PC-3 (cell line): Measurements from ENCODE around the gene SOX6. TPM values are rescaled to one million over a fixed set of nuclear protein-coding genes. Genes with fewer than 3 reads are reported as not detected.

ENCODE experiments used
- ATAC-seq: fragments of 200-7000 bp; cut with Tn5 transposase; 2 replicates; pipeline ENCODE4 v1.9.1; 2020; ENCODE audit warnings: mild to moderate bottlenecking, moderate library complexity
- BruUV-seq: library from RNA; stranded (reverse); fragments of 400-500 nt; replicated peaks from 2 replicates; lab custom pipeline; 2021; lab: Mats Ljungman, UMichigan
- CTCF ChIA-PET: fragments of 300-600 bp; sonication (Branson Sonifier 250); formaldehyde crosslinking; loops from one replicate; lab custom pipeline; 2022; ENCODE audit warnings: antibody characterized with exemption; lab: Charles Lee
- POLR2A ChIA-PET: fragments of 300-600 bp; sonication (Branson Sonifier 250); formaldehyde crosslinking; loops from one replicate; lab custom pipeline; 2022; ENCODE audit warnings: antibody characterized with exemption; ENCODE audit not compliant: unreplicated experiment; lab: Charles Lee
- DNase-seq: peaks from one replicate; pipeline ENCODE4 v3.0.0-alpha.2; 2015
- H2AFZ ChIP-seq: fragments of 300-600 bp; sonication (generic); 2 replicates; pipeline ENCODE4 v1.6.0; 2016; ENCODE audit warnings: antibody characterized with exemption, low read length
- H3F3A ChIP-seq: fragments of 300-600 bp; sonication (generic); one replicate; pipeline ENCODE4 v1.6.0; 2017; ENCODE audit warnings: antibody characterized with exemption, low read length, control low read depth, mild to moderate bottlenecking; ENCODE audit not compliant: unreplicated experiment
- H3K27ac ChIP-seq: fragments of 300-600 bp; sonication (generic); 2 replicates; pipeline ENCODE4 v1.5.1; 2016; ENCODE audit warnings: mild to moderate bottlenecking, low read length
- H3K27me3 ChIP-seq: fragments of 300-600 bp; sonication (generic); 2 replicates; pipeline ENCODE4 v1.6.1; 2016; ENCODE audit warnings: low read length, mixed read lengths
- H3K36me3 ChIP-seq: fragments of 300-600 bp; sonication (generic); 2 replicates; pipeline ENCODE4 v1.6.1; 2016; ENCODE audit warnings: low read depth, mixed run types, low read length, mixed read lengths
- H3K4me1 ChIP-seq: fragments of 300-600 bp; sonication (generic); 2 replicates; pipeline ENCODE4 v1.5.1; 2016; ENCODE audit warnings: low read length; ENCODE audit not compliant: insufficient read depth
- H3K4me2 ChIP-seq: fragments of 300-600 bp; sonication (generic); 2 replicates; pipeline ENCODE4 v1.6.0; 2016; ENCODE audit warnings: low read length
- H3K4me3 ChIP-seq: fragments of 300-600 bp; sonication (generic); 2 replicates; pipeline ENCODE4 v1.5.1; 2016; ENCODE audit warnings: mild to moderate bottlenecking, low read length, mixed read lengths
- H3K79me2 ChIP-seq: fragments of 300-600 bp; sonication (generic); 2 replicates; pipeline ENCODE4 v1.6.1; 2017; ENCODE audit warnings: low read length, mixed read lengths
- H3K9ac ChIP-seq: fragments of 300-600 bp; sonication (generic); 2 replicates; pipeline ENCODE4 v1.6.0; 2016; ENCODE audit warnings: mild to moderate bottlenecking, low read length
- H3K9me2 ChIP-seq: fragments of 300-600 bp; sonication (generic); replicated peaks from 2 replicates; pipeline ENCODE4 v1.6.1; 2016; ENCODE audit warnings: mixed run types, low read length, mixed read lengths
- H3K9me3 ChIP-seq: fragments of 300-600 bp; sonication (generic); 2 replicates; pipeline ENCODE4 v1.6.1; 2016; ENCODE audit warnings: low read length, mixed read lengths
- H4K20me1 ChIP-seq: fragments of 300-600 bp; sonication (generic); 2 replicates; pipeline ENCODE4 v1.6.1; 2016; ENCODE audit warnings: low read length, mixed read lengths
- CTCF ChIP-seq: fragments of 300-600 bp; sonication (generic); conservative IDR thresholded peaks from 2 replicates; pipeline ENCODE4 v1.5.1; 2017; ENCODE audit warnings: antibody characterized with exemption, low read depth, mild to moderate bottlenecking, low read length
- EZH2 ChIP-seq: fragments of 300-600 bp; sonication (generic); IDR thresholded peaks from one replicate; pipeline ENCODE4 v1.6.1; 2017; ENCODE audit warnings: antibody characterized with exemption, mild to moderate bottlenecking, low read length; ENCODE audit not compliant: unreplicated experiment
- EZH2phosphoT487 ChIP-seq: fragments of 300-600 bp; sonication (generic); IDR thresholded peaks from 2 replicates; pipeline ENCODE4 v1.6.1; 2018; ENCODE audit warnings: mild to moderate bottlenecking, antibody characterized with exemption, low read length, borderline replicate concordance
- intact Hi-C: fragments of 100-400 bp; cut with micrococcal nuclease; formaldehyde crosslinking; loops from 2 replicates; pipeline ENCODE4 v1.9.0; 2023
- total RNA-seq: library from RNA; depleted of rRNA; stranded (reverse); fragments of >200 nt; gene quantifications from 2 replicates; pipeline ENCODE4 v1.2.3, GENCODE V29; 2014

SOX6 gene
- total RNA-seq, 1 experiment from 2014 or later = not detected

- H3K36me3 ChIP-seq = no peaks in the 10 kb centered on the region
- intact Hi-C loops = no loop called here
- H3K4me1 ChIP-seq = no peaks in the 10 kb centered on the region
- no peak overlapping the region for H3K4me3 ChIP-seq
- H3K9me3 ChIP-seq = no peaks in the 10 kb centered on the region
- no peaks in the 10 kb centered on the region for H3F3A ChIP-seq
- no peak overlapping the region for H3K27ac ChIP-seq
- no peak overlapping the region for H2AFZ ChIP-seq
- H3K4me2 ChIP-seq = no peak overlapping the region
- TF ChIP-seq CTCF = no peak
- no peak for TF ChIP-seq EZH2
- no peak for TF ChIP-seq EZH2phosphoT487
- CTCF ChIA-PET = no interaction called here
- no peak overlapping the region for H3K9ac ChIP-seq
- no peaks in the 10 kb centered on the region for H4K20me1 ChIP-seq
- ATAC-seq (no peak), DNase-seq (no peak)
- POLR2A ChIA-PET = interaction anchor here (0.6 kb wide), 1 partner anchor 45 kb away, joined by 9 read pairs; no protein-coding TSS in a partner anchor
- H3K9me2 ChIP-seq = no peaks in the 10 kb centered on the region
- no TSS peak for BruUV-seq
- 0 out of 2 replicates have a peak, but pooled peaks cover 3% of the 10 kb centered on the region for H3K27me3 ChIP-seq
- no peaks in the 10 kb centered on the region for H3K79me2 ChIP-seq
These were observed 38.0 kb downstream of the SOX6 start for GRCh38 chr11:16318320-16318719.

GRCh38 chr11:16317712-16318111 is 38.6 kb downstream of the SOX6 start:
- intact Hi-C loops = no loop called here
- no peak overlapping the region for H3K27ac ChIP-seq
- H4K20me1 ChIP-seq = no peaks in the 10 kb centered on the region
- H2AFZ ChIP-seq = no peak overlapping the region
- TF ChIP-seq CTCF (no peak), EZH2 (no peak), EZH2phosphoT487 (no peak)
- H3K4me1 ChIP-seq = no peaks in the 10 kb centered on the region
- no peak for ATAC-seq
- POLR2A ChIA-PET = interaction anchor here (0.6 kb wide), 1 partner anchor 44 kb away, joined by 9 read pairs; no protein-coding TSS in a partner anchor
- H3K9me3 ChIP-seq = no peaks in the 10 kb centered on the region
- no peaks in the 10 kb centered on the region for H3K79me2 ChIP-seq
- H3K36me3 ChIP-seq = no peaks in the 10 kb centered on the region
- no peak overlapping the region for H3K9ac ChIP-seq
- 0 out of 2 replicates have a peak, but pooled peaks cover 3% of the 10 kb centered on the region for H3K27me3 ChIP-seq
- H3K4me3 ChIP-seq = no peak overlapping the region
- H3K9me2 ChIP-seq = no peaks in the 10 kb centered on the region
- DNase-seq = no peak
- no TSS peak for BruUV-seq
- CTCF ChIA-PET = no interaction called here
- H3F3A ChIP-seq = no peaks in the 10 kb centered on the region
- no peak overlapping the region for H3K4me2 ChIP-seq

- no peaks in the 10 kb centered on the region for H3K79me2 ChIP-seq
- ChIA-PET CTCF (no interaction called here), POLR2A (no interaction called here)
- H2AFZ ChIP-seq = no peak overlapping the region
- TF ChIP-seq CTCF (no peak), EZH2 (no peak), EZH2phosphoT487 (no peak)
- no peaks in the 10 kb centered on the region for H4K20me1 ChIP-seq
- 0 out of 2 replicates have a peak, but pooled peaks cover 1% of the 10 kb centered on the region for H3K27me3 ChIP-seq
- H3K27ac ChIP-seq = no peak overlapping the region
- no peaks in the 10 kb centered on the region for H3F3A ChIP-seq
- no peak for ATAC-seq
- BruUV-seq = no TSS peak
- H3K4me1 ChIP-seq = no peaks in the 10 kb centered on the region
- H3K9ac ChIP-seq = no peak overlapping the region
- H3K4me3 ChIP-seq = no peak overlapping the region
- no peak overlapping the region for H3K4me2 ChIP-seq
- no peak for DNase-seq
- H3K36me3 ChIP-seq = no peaks in the 10 kb centered on the region
- no peaks in the 10 kb centered on the region for H3K9me2 ChIP-seq
- H3K9me3 ChIP-seq = no peaks in the 10 kb centered on the region
- intact Hi-C loops = no loop called here
These were observed 42.5 kb downstream of the SOX6 start for GRCh38 chr11:16313846-16314245.
